SH-SY5Y (cell line): ENCODE data around the gene PHLPP2.

Experiments
- GATA2 ChIP-seq: IDR thresholded peaks from 2 replicates; pipeline ENCODE4 v1.6.1; 2011; ENCODE audit warnings: mild to moderate bottlenecking, low read depth, low read length
- GATA3 ChIP-seq: IDR thresholded peaks from 2 replicates; pipeline ENCODE4 v1.6.1; 2011; ENCODE audit warnings: low read depth, mild to moderate bottlenecking, low read length, moderate library complexity

DNA sequence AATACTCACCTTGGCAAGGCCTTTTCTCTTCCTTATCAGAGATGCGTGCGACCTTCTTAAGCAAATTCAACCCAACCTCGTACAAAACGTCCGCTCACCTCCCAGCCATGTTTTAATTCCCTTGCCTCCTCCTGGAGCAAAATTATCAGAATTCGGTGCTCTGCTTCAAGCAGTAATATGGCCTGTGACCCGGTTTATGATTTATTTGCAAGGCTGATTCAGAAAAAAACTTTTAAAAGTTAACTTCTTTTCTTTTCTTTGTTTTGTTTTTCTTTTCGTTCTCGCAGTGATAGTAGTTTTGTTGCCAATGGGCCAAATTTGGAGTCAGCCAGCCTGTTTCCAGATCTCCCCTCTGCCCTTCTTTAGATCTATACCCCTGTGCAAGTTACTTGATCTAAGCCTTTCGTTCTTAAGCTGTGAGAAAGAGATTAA is at the start of gene PHLPP2:
- TF ChIP-seq GATA2 (no peak), GATA3 (no peak)
